LNCAP (cell line): Measurements from ENCODE around the gene FGFR2.

ENCODE experiments used
- CTCF ChIP-seq: fragments of 450-650 bp; IDR thresholded peaks from 2 replicates; pipeline ENCODE4 v1.5.1; 2017; ENCODE audit warnings: mild to moderate bottlenecking

The FGFR2 gene

GRCh38 chr10:121436630-121437341 is 161.5 kb downstream of the FGFR2 start:
- TF ChIP-seq CTCF, result no peak

GRCh38 chr10:121436281-121436629 is 162.0 kb downstream of the FGFR2 start:
- TF ChIP-seq CTCF, result no peak

GRCh38 chr10:121435099-121435875 is 163.0 kb downstream of the FGFR2 start:
- no peak for TF ChIP-seq CTCF

GRCh38 chr10:121433965-121434364 is 164.3 kb downstream of the FGFR2 start:
- TF ChIP-seq CTCF, result no peak

GRCh38 chr10:121428867-121429266 is 169.4 kb downstream of the FGFR2 start:
- TF ChIP-seq CTCF, result no peak
